Right lobe of liver (tissue), 6 donors: Measurements from ENCODE around the gene NKG7. TPM values are rescaled to one million over a fixed set of nuclear protein-coding genes. Genes with fewer than 3 reads are reported as not detected.

Experiments
- ATAC-seq, 4 donors: fragments of 200-7000 bp; cut with Tn5 transposase; one replicate each; pipeline ENCODE4 v1.9.1; 2020; ENCODE audit warnings: mild to moderate bottlenecking in 4 of 4, moderate library complexity in 4 of 4
- DNase-seq, 3 donors: peaks; one replicate each; pipeline ENCODE4 v3.0.0-alpha.2; 2020
- H3K27ac ChIP-seq, 3 donors: fragments of 200-600 bp; one replicate each; pipeline ENCODE4 v1.8.0; 2022
- H3K27me3 ChIP-seq, 2 donors: fragments of 200-600 bp; one replicate each; pipeline ENCODE4 v1.8.0; 2022
- H3K36me3 ChIP-seq, 4 donors: fragments of 200-600 bp; sonication (generic) in 1 of 4; one replicate each; pipeline versions ENCODE4 v1.5.1 to v1.8.0; 2017 to 2022; ENCODE audit warnings: control low read depth in 1 of 4
- H3K4me1 ChIP-seq, 4 donors: fragments of 200-600 bp; sonication (generic) in 1 of 4; one replicate each; pipeline versions ENCODE4 v1.5.1 to v1.8.0; 2017 to 2022; ENCODE audit warnings: control low read depth in 1 of 4
- H3K4me3 ChIP-seq, 3 donors: fragments of 200-600 bp; one replicate each; pipeline ENCODE4 v1.8.0; 2022
- H3K9me3 ChIP-seq, 4 donors: fragments of 200-600 bp; sonication (generic) in 1 of 4; one replicate each; pipeline versions ENCODE4 v1.5.1 to v1.8.0; 2017 to 2022; ENCODE audit warnings: control low read depth in 1 of 4
- CTCF ChIP-seq, 4 donors: fragments of 200-600 bp in 3 of 4; fragments of 450-650 bp in 1 of 4; IDR thresholded peaks; one replicate each; pipeline versions ENCODE4 v1.5.1 to v1.8.0; 2016 to 2022; ENCODE audit warnings: antibody characterized with exemption in 4 of 4, mild to moderate bottlenecking in 2 of 4
- POLR2A ChIP-seq: fragments of 450-650 bp; IDR thresholded peaks from one replicate; pipeline ENCODE4 v1.6.1; 2017; ENCODE audit warnings: antibody characterized with exemption, mild to moderate bottlenecking
- WGBS: methylation state at CpG from one replicate; pipeline ENCODE4 v1.1.6; 2018; ENCODE audit warnings: low coverage, low lambda C conversion rate; ENCODE audit not compliant: insufficient coverage; ENCODE audit errors: missing lambda C conversion rate; 5-methylcytosine and 5-hydroxymethylcytosine counted together
- intact Hi-C, 2 donors: fragments of 100-400 bp; cut with DNase I; formaldehyde crosslinking; loops; one replicate each; pipeline versions ENCODE4 v1.11.2 to v1.14.1; 2022
- total RNA-seq, 6 experiments: library from RNA; depleted of rRNA in 2 of 6; stranded (reverse); fragments of >200 nt in 2 of 6; fragmentation: NEBNext Ultra II Directional in 3 of 6; extraction: Animal tissue kit (Norgen Biotek cat#: 25700) in 3 of 6; gene quantifications; one replicate each; pipeline versions ENCODE4 v1.1.0 to v1.2.4, GENCODE V29; 2016 to 2023
- donor health status: DM: no; HTN: yes; CAD: no.
- donor health status: DM: no; HTN: no; CAD: no.
- donor health status: DM: no; HTN: no; CAD: no.
- donor health status: DM: no; HTN: yes; CAD: no.
- donor health status: DM: no; HTN: yes; CAD: no.

Gene NKG7
- total RNA-seq, 6 experiments from 2014 or later: 1.7 to 7.7 (median 4.1) TPM

GRCh38 chr19:51354103-51354741 lies 18.2 kb downstream of the NKG7 start:
- WGBS: 64% methylated on average over 8 of the region's 12 CpGs
- Histone ChIP-seq H3K27me3 (no peaks in the 10 kb centered on the region), H3K4me3 (no peak overlapping the region), H3K9me3 (no peaks in the 10 kb centered on the region), H3K4me1 (peaks cover 0 to 65% (median 15%) of the 10 kb centered on the region in 4 donors), H3K36me3 (peaks cover 0 to 30% (median 16%) of the 10 kb centered on the region in 4 donors), H3K27ac (peak overlapping the region in 1 of 3 donors; percentile 41)
- intact Hi-C loops: no loop called here
- ATAC-seq (no peak), DNase-seq (no peak)
- TF ChIP-seq CTCF (IDR thresholded peaks at IDR 0.05): no peak
- no peak for TF ChIP-seq POLR2A

GRCh38 chr19:51352783-51353360 lies 19.6 kb downstream of the NKG7 start:
- Histone ChIP-seq H3K4me1 (peaks cover 0 to 67% (median 18%) of the 10 kb centered on the region in 4 donors), H3K4me3 (no peak overlapping the region), H3K36me3 (peaks cover 0 to 36% (median 16%) of the 10 kb centered on the region in 4 donors), H3K27ac (peak overlapping the region in 1 of 3 donors; percentile 43), H3K27me3 (no peaks in the 10 kb centered on the region), H3K9me3 (no peaks in the 10 kb centered on the region)
- DNase-seq (no peak), ATAC-seq (no peak)
- intact Hi-C loops: no loop called here
- TF ChIP-seq CTCF (IDR thresholded peaks at IDR 0.05) (no peak), POLR2A (no peak)
- whole genome bisulfite sequencing: 87% methylated on average over 7 of the region's 16 CpGs

GRCh38 chr19:51351266-51351990 lies 21.0 kb downstream of the NKG7 start:
- Histone ChIP-seq H3K9me3 (no peaks in the 10 kb centered on the region), H3K36me3 (peaks cover 0 to 46% (median 22%) of the 10 kb centered on the region in 4 donors), H3K4me3 (no peak overlapping the region), H3K27me3 (no peaks in the 10 kb centered on the region), H3K27ac (peak overlapping the region in 2 of 3 donors; percentile 16 to 69), H3K4me1 (peaks cover 0 to 60% (median 12%) of the 10 kb centered on the region in 4 donors)
- TF ChIP-seq CTCF (IDR thresholded peaks at IDR 0.05) (no peak), POLR2A (no peak)
- intact Hi-C loops: no loop called here
- no peak for ATAC-seq
- no peak for DNase-seq
- WGBS: 97% methylated on average over 6 of the region's 11 CpGs

GRCh38 chr19:51347209-51347928 lies 25.1 kb downstream of the NKG7 start:
- DNase-seq (no peak), ATAC-seq (peak; percentile 30 to 68 (median 37))
- no peak overlapping the region for H3K4me3 ChIP-seq
- peak overlapping the region in 1 of 3 donors; percentile 24 for H3K27ac ChIP-seq
- TF ChIP-seq POLR2A: no peak
- TF ChIP-seq CTCF (IDR thresholded peaks at IDR 0.05): no peak
- intact Hi-C loops: no loop called here
- peaks cover 0 to 41% (median 6%) of the 10 kb centered on the region in 4 donors for H3K4me1 ChIP-seq
- 47% methylated on average over 9 of the region's 10 CpGs for whole genome bisulfite sequencing
- no peaks in the 10 kb centered on the region for H3K27me3 ChIP-seq
- H3K36me3 ChIP-seq: peaks cover 0 to 54% (median 26%) of the 10 kb centered on the region in 4 donors
- H3K9me3 ChIP-seq: no peaks in the 10 kb centered on the region
